ENCODE measurements around the gene AKR1B15. TPM values are rescaled to one million over a fixed set of nuclear protein-coding genes. Genes with fewer than 3 reads are reported as not detected.

The AKR1B15 gene
- total RNA-seq, 2 experiments from 2014 or later, result not detected

- H3K9me3 Mint-ChIP-seq, result no peaks in the 10 kb centered on the region
- Histone ChIP-seq H3K9me3 (ENCODE audit: control insufficient read depth in 1 of 2, insufficient read depth in 1 of 2, low read length in 2 of 2) (no peaks in the 10 kb centered on the region), H3K4me1 (ENCODE audit: insufficient read depth, low read length) (no peaks in the 10 kb centered on the region), H3K36me3 (ENCODE audit: insufficient read depth, low read length) (no peaks in the 10 kb centered on the region), H3K27ac (ENCODE audit: low read depth in 1 of 2, low read length in 2 of 2) (no peak overlapping the region), H3K27me3 (ENCODE audit: control insufficient read depth in 1 of 2, insufficient read depth in 2 of 2, low read length in 2 of 2) (peaks cover 0 to 10% of the 10 kb centered on the region in 2 experiments), H3K4me3 (ENCODE audit: low read length) (no peak overlapping the region)
- CTCF ChIA-PET, result no interaction called here
- intact Hi-C loops (cut with DNase I, micrococcal nuclease), result no loop called here
- H3K27ac Mint-ChIP-seq, result no peak overlapping the region
- H3K4me1 Mint-ChIP-seq (ENCODE audit: low read depth), result no peaks in the 10 kb centered on the region
- POLR2A ChIA-PET, result interaction anchor here (0.6 kb wide), 1 partner anchor 235 kb away, joined by 4 read pairs; no protein-coding TSS in a partner anchor
- no peak for TF ChIP-seq CTCF (IDR thresholded peaks at IDR 0.05)
- no peak for ATAC-seq (ENCODE audit: poor library complexity)
- peaks cover 32% of the 10 kb centered on the region for H3K27me3 Mint-ChIP-seq
- DNase-seq, result no peak
- H3K36me3 Mint-ChIP-seq (ENCODE audit: low read depth), result no peaks in the 10 kb centered on the region
- no peak overlapping the region for H3K4me3 Mint-ChIP-seq
Observed at GRCh38 chr7:134611611-134612151, 62.8 kb downstream of the AKR1B15 start.

GRCh38 chr7:134612197-134612596, 63.3 kb downstream of the AKR1B15 start:
- H3K4me1 Mint-ChIP-seq (ENCODE audit: low read depth), result no peaks in the 10 kb centered on the region
- intact Hi-C loops (cut with DNase I, micrococcal nuclease), result no loop called here
- POLR2A ChIA-PET, result no interaction called here

GRCh38 chr7:134613623-134614347, 64.9 kb downstream of the AKR1B15 start:
- Mint-ChIP-seq H3K9me3 (no peaks in the 10 kb centered on the region), H3K27me3 (peaks cover 32% of the 10 kb centered on the region), H3K4me3 (no peak overlapping the region), H3K4me1 (ENCODE audit: low read depth) (no peaks in the 10 kb centered on the region), H3K27ac (no peak overlapping the region), H3K36me3 (ENCODE audit: low read depth) (no peaks in the 10 kb centered on the region)
- intact Hi-C loops (cut with DNase I, micrococcal nuclease), result no loop called here
- DNase-seq (no peak), ATAC-seq (ENCODE audit: poor library complexity) (no peak)
- TF ChIP-seq CTCF (IDR thresholded peaks at IDR 0.05), result no peak
- no peak overlapping the region for H3K27ac ChIP-seq (ENCODE audit: low read depth in 1 of 2, low read length in 2 of 2)
- CTCF ChIA-PET, result no interaction called here
- no peak overlapping the region for H3K4me3 ChIP-seq (ENCODE audit: low read length)
- H3K9me3 ChIP-seq (ENCODE audit: control insufficient read depth in 1 of 2, insufficient read depth in 1 of 2, low read length in 2 of 2), result no peaks in the 10 kb centered on the region
- POLR2A ChIA-PET, result no interaction called here
- H3K4me1 ChIP-seq (ENCODE audit: insufficient read depth, low read length), result no peaks in the 10 kb centered on the region
- H3K27me3 ChIP-seq (ENCODE audit: control insufficient read depth in 1 of 2, insufficient read depth in 2 of 2, low read length in 2 of 2), result peaks cover 0 to 2% of the 10 kb centered on the region in 2 experiments
- no peaks in the 10 kb centered on the region for H3K36me3 ChIP-seq (ENCODE audit: insufficient read depth, low read length)

More at GRCh38 chr7:134612197-134612596, 63.3 kb downstream of the AKR1B15 start:
- Mint-ChIP-seq H3K27me3 (peaks cover 31% of the 10 kb centered on the region), H3K36me3 (ENCODE audit: low read depth) (no peaks in the 10 kb centered on the region), H3K9me3 (no peaks in the 10 kb centered on the region), H3K27ac (no peak overlapping the region), H3K4me3 (no peak overlapping the region)
- Histone ChIP-seq H3K9me3 (ENCODE audit: control insufficient read depth in 1 of 2, insufficient read depth in 1 of 2, low read length in 2 of 2) (no peaks in the 10 kb centered on the region), H3K4me3 (ENCODE audit: low read length) (no peak overlapping the region), H3K36me3 (ENCODE audit: insufficient read depth, low read length) (no peaks in the 10 kb centered on the region), H3K27ac (ENCODE audit: low read depth in 1 of 2, low read length in 2 of 2) (no peak overlapping the region), H3K4me1 (ENCODE audit: insufficient read depth, low read length) (no peaks in the 10 kb centered on the region), H3K27me3 (ENCODE audit: control insufficient read depth in 1 of 2, insufficient read depth in 2 of 2, low read length in 2 of 2) (peaks cover 2 to 5% of the 10 kb centered on the region in 2 experiments)
- CTCF ChIA-PET, result no interaction called here
- ATAC-seq (ENCODE audit: poor library complexity) (no peak), DNase-seq (no peak)
- TF ChIP-seq CTCF (IDR thresholded peaks at IDR 0.05), result no peak

All from CD4-positive, alpha-beta T cell (primary cell).